HepG2 (cell line): Measurements from ENCODE around the gene SLC26A9.

Source experiments
- ETV6 ChIP-seq: sonication (generic); formaldehyde crosslinking; conservative IDR thresholded peaks from 2 replicates; pipeline ENCODE4 v1.4.0; 2020; ENCODE audit warnings: missing genetic modification reagents
- MAFK ChIP-seq, 2 experiments: IDR thresholded peaks in 1 of 2; conservative IDR thresholded peaks in 1 of 2; 2 replicates each; pipeline ENCODE4 v1.6.1; 2011; ENCODE audit warnings: improper control_type of control experiment in 2 of 2, low read length in 2 of 2
- MTF2 ChIP-seq: sonication (generic); formaldehyde crosslinking; IDR thresholded peaks from 2 replicates; pipeline ENCODE4 v1.5.0; 2020; ENCODE audit warnings: missing genetic modification reagents, borderline replicate concordance
- SIN3A ChIP-seq: IDR thresholded peaks from 2 replicates; pipeline ENCODE4 v1.6.1; 2011; ENCODE audit warnings: low read depth, mild to moderate bottlenecking, control low read depth, low read length, borderline replicate concordance
- TARDBP ChIP-seq: sonication (generic); formaldehyde crosslinking; IDR thresholded peaks from 2 replicates; pipeline ENCODE4 v1.8.0; 2022; ENCODE audit warnings: mild to moderate bottlenecking, missing genetic modification reagents
- ZNF124 ChIP-seq: sonication (generic); formaldehyde crosslinking; IDR thresholded peaks from 2 replicates; pipeline ENCODE4 v1.4.0; 2020; ENCODE audit warnings: missing genetic modification reagents
- TF ChIP-seq, protein P1 (sequence below): sonication (generic); formaldehyde crosslinking; IDR thresholded peaks from 2 replicates; pipeline ENCODE4 v1.4.0; 2020; ENCODE audit warnings: missing genetic modification reagents

DNA sequence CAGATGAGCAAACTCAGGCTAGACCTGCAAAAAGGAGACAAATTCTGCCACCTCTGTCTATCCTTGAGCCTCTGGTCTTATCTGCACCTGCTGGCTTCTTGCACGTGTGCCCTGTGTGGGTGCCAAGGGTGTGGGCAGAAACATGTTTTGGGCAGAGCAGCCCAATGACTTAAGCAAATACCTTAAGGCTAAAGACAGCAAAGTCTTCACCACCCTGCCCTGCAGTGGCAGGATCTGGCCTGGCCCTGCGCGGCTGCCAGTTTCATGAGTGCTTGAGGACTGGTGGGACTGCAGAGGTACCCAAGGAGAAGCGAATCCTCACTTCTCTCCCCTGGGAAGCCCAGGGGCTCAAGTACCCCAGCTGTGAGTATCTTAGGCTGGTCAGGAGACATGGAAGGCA lies 3.8 kb upstream of the SLC26A9 start:
- TF ChIP-seq TARDBP (CRISPR knock-in tag) (no peak), MAFK (conservative IDR thresholded peaks at IDR 0.05 in 1 of 2, IDR thresholded peaks at IDR 0.05 in 1 of 2; ENCODE audit: low read length in 2 of 2) (no peak), SIN3A (no peak), ZNF124 (CRISPR knock-in tag) (no peak), MTF2 (CRISPR knock-in tag) (no peak), ETV6 (CRISPR knock-in tag) (no peak)
- TF ChIP-seq, protein P1, sequence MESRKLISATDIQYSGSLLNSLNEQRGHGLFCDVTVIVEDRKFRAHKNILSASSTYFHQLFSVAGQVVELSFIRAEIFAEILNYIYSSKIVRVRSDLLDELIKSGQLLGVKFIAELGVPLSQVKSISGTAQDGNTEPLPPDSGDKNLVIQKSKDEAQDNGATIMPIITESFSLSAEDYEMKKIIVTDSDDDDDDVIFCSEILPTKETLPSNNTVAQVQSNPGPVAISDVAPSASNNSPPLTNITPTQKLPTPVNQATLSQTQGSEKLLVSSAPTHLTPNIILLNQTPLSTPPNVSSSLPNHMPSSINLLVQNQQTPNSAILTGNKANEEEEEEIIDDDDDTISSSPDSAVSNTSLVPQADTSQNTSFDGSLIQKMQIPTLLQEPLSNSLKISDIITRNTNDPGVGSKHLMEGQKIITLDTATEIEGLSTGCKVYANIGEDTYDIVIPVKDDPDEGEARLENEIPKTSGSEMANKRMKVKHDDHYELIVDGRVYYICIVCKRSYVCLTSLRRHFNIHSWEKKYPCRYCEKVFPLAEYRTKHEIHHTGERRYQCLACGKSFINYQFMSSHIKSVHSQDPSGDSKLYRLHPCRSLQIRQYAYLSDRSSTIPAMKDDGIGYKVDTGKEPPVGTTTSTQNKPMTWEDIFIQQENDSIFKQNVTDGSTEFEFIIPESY (CRISPR knock-in tag): no peak
